ENCODE results near the gene RHOC.
"Not testable (repeated sequence)": the region's sequence is repeated elsewhere in the genome, so short reads cannot be mapped to it uniquely, and the experiment has no call there.

RHOC gene

DNA sequence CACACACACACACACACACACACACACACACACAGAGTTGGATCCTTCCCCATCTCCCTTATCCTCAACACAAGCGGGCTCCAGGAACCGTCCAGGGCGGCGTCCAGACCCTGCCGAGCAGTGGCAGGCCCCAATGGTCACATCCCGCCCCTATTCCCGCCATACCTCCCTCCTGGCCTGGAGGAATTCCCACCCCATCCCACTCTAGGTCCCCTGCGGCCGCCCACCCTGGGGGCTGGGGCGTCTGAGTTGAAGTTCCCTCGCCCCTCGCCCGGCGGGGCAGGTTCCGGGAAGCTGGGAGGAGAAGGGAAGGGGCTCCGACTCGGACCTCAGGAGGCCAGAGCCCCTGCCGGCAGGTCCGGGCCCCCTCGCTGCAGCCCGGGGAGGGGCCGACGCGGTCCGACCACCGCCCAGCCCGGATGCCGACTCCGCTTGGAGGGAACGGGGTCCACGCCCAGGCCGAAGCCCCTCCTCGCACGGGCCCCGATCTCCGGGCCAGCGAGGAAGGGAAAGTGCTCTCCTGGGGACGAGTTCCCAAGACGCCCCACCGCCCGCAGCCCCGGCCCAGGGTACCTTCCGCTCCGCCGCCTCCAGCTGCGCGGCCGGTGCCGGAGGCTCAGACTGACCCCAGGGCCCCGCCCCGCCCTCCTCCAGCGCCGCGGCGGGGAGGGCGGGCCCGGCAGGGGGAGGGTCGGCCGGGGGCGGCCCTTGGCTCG lies at the start of gene RHOC:
Gene RHOC, minus strand, starts transcription at position 623 of the 716 bp plus-strand sequence. CDS start 3,328 bp downstream, outside the sequence.
- no peak for DNase-seq (ENCODE audit: low read depth in 2 of 2)

DNA sequence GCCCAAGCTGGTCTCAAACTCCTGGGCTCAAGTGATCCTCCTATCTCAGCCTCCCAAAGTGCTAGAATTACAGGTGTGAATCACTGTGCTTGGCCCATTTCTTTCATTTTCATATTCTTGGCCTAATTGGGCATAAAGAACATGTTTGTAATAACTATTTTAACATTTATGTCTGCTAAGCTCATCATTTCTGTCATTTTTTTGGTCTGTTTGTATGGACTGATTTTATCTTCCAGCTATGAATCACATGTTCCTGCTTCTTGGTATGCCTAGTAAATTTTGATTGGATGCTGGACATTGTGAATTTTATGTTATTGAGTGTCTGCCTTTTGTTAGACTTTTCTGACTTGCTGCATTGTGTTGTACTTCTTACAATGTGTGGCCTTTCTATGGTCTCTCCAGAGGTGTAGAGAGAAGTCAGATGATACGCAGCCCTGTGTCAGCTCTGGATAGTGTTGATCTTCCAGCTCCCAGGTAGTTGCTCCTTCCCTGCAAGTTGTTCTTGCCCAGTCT lies 47.2 kb upstream of the RHOC start:
- DNase-seq (ENCODE audit: low read depth in 2 of 2) = no peak

DNA sequence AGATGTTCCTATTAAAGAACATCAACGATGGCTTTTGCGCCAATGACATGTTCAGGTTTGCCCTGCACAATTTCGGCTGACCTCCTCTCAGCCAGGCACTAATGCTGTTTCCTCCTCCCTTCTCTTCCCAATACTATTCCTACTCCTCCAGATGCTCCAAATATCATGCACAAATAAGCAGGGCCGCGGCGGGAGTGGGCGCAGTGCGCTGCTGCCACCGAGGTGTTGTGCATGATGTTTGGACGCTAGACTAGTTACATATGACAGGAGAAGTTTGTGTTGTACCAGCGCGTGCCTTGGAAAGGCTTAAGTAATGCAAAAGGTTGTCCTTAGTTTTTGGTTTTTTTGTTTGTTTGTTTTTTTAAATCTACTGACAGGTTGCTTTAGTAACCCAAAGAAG lies 41.5 kb upstream of the RHOC start:
- DNase-seq (ENCODE audit: low read depth in 2 of 2) = no peak

DNA sequence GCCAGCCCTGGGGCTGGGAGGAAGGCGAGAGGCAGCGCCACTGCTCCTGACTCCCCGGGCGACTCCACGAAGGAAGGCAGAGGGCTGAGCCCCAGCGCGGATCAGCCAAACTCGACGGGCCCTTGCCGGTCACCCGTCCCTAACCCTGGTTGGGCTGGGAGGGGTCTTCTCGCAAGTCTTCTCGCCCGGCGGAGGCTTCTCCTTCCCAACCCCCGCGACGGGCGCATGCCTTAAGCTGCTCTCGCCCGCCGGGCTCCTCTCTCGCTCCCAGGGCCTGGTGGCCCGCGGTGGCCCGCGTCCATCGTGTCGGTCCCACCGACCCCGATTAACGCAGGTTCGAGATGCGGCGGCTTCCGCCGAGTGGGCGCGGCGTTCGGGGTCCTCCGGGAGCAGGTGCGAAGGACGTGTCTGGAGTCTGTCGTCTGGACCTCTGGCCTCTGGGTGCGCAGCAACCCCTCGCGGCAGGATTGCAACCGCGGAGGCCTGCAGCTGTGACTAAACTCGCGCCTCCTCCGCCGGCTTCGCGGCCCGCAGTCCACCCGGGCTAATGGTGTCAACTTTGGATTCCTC lies 37.2 kb upstream of the RHOC start:
- DNase-seq (ENCODE audit: low read depth in 2 of 2) = no peak

DNA sequence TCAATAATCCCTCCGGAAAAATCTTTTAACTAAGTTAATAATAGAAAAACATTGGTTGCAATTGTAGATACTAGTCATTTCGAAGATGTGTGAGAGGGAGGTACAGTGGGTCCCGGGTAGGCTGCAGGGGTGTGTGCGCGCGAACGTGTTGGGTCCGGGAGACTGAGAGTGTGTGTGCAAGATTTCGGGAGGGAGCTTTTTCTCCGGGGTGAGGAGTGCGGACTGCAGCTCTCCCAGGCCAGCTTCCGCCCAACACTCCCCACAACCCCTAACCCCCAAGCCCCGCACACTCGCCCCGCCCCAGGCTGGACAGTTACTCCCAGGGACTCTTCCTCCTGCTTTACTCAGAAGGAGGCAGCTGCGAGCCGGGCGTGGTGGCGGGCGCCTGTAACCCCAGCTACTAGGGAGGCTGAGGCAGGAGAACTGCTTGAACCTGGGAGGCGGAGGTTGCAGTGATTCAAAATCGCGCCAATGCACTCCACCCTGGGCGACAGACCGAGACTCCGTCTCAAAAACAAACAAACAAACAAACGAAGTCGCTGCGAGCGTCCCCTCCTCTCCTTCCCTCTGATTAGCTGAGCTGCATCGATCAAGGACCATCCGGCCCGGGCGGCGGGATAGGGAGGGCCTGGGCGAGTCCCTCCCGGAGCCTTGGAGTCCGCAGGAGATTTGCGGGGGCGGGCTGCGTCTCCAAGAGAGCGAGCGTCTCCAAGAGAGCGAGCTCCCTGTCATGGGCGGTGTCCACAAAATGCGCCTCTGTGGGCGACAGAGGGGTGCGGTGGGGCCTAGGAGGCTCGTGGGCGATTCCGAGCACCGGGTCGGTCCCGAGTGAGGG lies 36.5 kb upstream of the RHOC start:
- no peak for DNase-seq (ENCODE audit: low read depth in 2 of 2)

DNA sequence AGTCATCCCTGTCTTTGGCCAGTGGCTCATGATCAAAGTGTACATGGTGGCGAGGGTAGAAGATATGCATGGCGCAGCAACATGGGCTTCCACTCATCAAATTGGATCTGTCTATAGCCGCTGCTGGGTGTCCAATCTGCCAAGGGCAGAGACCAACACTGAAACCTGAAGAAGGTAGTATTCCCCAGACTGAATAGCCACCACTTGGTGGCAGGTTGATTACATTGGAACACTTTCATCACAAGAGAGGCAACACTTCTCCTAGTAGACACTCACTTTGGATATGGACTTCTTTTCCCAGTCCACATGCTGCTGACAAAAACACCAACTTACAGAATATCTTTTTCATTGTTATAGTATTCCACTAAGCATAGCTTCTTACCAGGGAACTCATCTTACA lies 30.6 kb upstream of the RHOC start:
- DNase-seq (ENCODE audit: low read depth in 2 of 2) = no peak

DNA sequence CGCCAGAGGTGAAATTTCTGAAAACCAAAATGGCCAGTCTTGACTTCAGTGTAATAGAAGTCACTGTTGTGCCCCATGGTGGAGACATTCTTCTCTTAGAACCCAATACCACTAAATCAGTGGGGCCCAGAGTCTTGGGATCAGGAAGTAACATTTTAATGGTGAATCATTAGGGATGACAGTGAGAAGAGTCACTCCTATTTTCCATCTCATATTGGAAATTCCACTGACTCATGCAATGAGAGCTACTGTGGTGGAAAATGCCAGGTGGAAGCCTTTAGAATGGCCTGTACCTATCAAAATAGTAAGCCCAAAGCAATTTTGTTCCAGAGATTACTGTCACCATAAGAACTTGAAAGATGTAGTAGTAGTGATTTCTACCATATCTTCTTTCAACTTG lies 28.8 kb upstream of the RHOC start:
- DNase-seq (ENCODE audit: low read depth in 2 of 2) = no peak

DNA sequence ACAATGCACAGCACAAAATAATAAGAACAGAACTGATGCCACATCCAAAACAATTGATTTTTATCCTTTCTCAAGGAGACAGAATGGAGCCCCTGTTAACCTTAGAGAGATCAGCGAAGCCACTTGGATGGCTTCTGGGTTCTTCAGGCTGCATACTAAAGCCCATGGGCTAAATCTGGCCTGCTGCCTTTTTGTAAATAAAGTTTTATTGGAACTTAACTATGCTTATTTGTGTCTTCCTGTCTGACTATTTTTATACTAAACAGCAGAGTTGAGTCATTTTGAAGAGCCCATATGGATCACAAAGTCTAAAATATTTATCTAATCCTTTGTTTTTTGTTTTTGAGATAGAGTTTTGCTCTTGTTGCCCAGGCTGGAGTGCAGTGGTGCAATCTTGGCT lies 24.5 kb upstream of the RHOC start:
- no peak for DNase-seq (ENCODE audit: low read depth in 2 of 2)

DNA sequence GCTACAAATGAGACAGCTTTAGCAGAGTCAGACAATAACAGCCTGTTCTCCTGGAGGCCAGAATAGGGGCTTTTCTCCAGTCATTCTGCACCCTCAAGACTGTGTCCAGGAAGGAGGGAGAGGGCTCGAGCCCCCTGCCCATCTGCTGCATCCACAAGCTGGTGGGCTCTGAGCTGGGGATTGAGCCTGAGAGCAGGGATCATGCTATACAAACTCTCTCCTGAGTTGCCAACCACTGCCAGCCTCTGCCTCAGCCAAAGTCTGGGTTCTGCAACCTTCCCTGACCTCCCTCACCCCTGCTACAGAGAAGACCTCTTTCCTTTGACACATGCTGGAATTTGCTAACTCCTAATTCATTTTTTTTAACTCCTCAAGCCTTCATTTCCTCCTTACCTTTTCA lies 23.0 kb upstream of the RHOC start:
- no peak for DNase-seq (ENCODE audit: low read depth in 2 of 2)

DNA sequence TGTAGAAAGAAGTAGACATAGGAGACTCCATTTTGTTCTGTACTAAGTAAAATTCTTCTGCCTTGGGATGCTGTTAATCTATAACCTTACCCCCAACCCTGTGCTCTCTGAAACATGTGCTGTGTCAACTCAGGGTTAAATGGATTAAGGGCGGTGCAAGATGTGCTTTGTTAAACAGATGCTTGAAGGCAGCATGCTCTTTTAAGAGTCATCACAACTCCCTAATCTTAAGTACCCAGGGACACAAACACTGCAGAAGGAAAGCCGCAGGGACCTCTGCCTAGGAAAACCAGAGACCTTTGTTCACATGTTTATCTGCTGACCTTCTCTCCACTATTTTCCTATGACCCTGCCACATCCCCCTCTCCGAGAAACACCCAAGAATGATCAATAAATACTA lies 22.1 kb upstream of the RHOC start:
- not testable (repeated sequence) for DNase-seq (ENCODE audit: low read depth in 2 of 2)

DNA sequence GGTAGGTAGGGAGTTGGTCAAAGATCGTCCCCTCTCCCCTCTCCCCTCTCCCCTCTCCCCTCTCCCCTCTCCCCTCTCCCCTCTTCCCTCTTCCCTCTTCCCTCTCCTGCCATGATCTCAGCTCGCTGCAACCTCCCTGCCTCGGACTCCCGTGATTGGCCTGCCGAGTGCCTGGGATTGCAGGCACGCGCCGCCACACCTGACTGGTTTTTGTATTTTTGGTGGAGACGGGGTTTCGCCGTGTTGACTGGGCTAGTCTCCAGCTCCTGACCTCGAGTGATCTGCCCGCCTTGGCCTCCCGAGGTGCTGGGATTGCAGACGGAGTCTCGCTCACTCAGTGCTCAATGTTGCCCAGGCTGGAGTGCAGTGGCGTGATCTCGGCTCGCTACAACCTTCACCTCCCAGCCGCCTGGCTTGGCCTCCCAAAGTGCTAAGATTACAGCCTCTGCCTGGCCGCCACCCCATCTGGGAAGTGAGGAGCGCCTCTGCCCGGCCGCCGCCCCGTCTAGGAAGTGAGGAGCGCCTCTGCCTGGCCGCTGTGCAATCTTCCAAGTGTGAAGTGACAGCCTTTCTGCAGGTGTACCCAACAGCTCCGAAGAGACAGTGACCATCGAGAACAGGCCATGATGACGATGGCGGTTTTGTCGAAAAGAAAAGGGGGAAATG lies 21.5 kb upstream of the RHOC start:
- not testable (repeated sequence) for DNase-seq (ENCODE audit: low read depth in 2 of 2)

DNA sequence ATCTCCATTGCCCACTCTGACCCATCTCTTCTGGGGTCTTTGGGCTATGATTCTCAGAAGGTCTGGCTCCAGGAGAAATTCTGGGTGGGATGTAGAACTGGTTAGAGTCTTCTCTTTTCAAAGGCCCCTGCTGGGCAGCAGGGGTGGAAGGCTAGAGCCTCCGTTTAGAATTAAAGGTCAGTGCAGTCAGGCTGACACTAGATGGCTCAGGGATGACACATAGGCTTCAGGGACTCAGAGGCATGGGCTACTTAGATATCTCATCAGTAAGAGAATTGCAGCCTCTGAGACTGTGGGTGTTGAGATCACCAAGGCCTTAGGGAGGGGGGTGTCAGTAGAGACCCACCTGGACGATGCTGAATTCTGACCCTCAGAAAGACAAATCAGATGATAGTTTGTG lies 20.8 kb upstream of the RHOC start:
- DNase-seq (ENCODE audit: low read depth in 2 of 2) = no peak

DNA sequence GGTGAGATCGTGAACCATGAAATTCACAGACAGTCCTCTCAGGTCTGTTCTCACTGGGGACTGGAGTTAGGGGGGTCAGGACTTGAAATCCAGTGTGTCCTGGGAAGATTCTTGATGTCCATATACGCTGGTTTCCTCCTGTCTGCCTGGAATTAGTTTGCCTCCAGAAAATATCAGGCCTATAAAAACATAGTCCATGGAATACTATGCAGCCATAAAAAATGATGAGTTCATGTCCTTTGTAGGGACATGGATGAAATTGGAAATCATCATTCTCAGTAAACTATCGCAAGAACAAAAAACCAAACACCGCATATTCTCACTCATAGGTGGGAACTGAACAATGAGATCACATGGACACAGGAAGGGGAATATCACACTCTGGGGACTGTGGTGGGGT lies 17.3 kb upstream of the RHOC start:
- DNase-seq (ENCODE audit: low read depth in 2 of 2) = not testable (repeated sequence)

DNA sequence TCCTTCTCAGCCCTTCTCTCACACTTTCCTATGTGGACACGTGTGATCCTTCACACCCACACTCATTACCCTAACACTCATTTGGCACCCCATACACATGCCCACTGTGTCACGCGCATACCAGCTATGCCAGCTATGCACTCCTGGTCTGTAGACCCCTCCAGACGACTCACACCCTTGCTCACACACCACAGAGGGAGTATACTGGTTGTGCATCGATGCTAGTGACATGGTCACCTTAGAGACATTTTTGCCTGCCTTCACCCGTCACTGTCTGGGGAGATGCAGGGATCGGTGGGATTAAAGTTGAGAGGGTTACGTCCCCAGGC lies 16.5 kb upstream of the RHOC start:
- DNase-seq (ENCODE audit: low read depth in 2 of 2) = no peak

DNA sequence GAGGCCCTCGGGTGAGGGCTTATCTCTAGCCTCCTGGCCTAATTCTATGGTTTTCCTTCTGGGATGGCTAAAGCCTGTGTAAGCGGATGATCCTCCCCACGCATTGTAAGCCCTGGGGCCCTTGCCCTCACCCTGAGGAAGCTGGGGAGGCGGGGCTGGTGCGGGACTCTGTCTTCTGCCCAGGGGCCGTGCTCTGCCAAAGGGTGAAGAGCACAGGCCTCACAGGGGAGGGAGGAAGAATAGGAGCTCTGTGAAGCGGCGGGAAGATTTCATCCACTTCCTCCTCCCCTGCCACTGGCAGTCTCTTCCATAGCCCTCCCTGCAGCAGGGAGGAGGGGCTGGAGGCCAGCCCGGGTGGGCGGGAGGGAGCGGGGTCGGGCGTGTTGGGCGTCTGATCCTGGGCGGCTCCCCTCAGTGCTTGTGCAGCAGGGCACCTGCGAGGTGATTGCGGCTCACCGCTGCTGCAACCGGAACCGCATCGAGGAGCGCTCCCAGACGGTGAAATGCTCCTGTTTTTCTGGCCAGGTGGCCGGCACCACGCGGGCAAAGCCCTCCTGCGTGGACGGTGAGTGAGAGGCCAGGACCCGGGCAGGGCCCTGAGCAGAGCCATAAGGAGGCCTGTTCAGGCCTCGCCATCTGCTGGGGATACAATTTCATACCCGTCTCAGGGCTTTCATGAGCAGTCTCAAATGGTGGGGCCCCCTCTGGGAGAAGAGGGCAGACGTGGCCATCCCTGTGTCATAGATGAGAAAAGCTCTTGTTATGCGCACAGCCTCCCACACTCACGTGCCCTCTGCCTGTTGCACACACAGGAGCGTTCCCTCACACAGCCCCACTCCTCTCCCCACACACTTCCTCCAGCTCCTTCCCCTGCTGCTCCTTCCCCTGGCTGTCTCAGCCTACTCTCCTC lies 15.9 kb upstream of the RHOC start:
- DNase-seq (ENCODE audit: low read depth in 2 of 2) = no peak

DNA sequence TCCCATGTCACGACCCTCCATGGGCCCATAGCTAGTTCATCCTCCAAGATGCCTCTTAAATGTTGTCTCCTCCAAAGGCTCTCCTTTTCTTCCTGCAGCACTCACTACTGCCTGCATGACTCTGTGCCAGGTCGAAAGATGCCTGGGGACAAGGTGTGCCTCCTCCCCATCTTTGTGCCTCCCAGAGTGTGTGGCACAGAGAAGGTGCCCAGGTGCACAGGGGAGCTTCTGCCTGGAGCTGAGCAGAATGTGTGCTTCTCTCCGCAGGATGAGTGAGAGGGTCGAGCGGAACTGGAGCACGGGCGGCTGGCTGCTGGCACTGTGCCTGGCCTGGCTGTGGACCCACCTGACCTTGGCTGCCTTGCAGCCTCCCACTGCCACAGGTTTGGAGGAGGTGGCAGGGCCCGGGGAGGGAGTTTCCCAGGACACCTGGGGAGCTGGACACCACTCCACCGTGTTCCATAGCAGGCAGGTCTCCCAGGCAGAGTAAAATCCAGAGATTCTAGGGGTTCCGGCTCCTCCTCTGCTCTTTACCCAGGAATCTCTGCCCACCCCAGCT lies 15.1 kb upstream of the RHOC start:
- no peak for DNase-seq (ENCODE audit: low read depth in 2 of 2)

DNA sequence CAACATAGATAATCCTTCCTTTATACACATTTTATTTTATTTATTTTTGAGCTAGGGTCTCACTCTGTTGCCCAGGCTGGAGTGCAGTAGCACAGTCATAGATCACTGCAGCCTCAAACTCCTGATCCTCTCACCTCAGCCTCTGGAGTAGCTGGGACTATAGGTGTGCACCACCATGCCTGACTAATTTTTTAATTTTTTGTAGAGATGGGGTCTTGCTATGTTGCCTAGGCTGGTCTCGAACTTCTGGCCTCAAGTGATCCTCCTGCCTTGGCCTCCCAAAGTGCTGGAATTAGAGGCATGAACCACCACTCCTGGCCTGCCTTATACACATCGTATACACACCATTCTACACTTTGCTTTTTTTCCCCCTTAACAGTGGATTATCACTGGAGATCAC lies 14.4 kb upstream of the RHOC start:
- DNase-seq (ENCODE audit: low read depth in 2 of 2) = not testable (repeated sequence)

DNA sequence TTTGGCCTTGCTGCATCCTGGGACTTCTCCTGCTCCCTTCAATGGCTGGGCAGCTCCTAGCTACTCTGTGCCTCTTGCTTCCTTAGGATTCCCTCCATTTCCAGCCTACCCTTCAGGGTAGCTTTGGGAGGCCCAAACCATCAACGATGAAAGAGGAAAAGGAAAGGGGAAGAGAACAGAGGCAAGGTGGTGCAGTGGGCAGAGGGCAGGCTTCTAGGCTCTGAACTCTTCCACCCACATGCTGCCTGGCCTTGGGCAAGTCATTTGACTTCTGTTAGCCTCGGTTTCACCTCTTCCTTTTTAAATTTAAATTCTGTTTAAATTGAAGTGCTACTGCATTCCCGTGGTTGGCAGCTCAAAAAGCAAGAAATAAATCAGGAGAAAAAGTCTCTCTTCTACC lies 13.9 kb upstream of the RHOC start:
- no peak for DNase-seq (ENCODE audit: low read depth in 2 of 2)

DNA sequence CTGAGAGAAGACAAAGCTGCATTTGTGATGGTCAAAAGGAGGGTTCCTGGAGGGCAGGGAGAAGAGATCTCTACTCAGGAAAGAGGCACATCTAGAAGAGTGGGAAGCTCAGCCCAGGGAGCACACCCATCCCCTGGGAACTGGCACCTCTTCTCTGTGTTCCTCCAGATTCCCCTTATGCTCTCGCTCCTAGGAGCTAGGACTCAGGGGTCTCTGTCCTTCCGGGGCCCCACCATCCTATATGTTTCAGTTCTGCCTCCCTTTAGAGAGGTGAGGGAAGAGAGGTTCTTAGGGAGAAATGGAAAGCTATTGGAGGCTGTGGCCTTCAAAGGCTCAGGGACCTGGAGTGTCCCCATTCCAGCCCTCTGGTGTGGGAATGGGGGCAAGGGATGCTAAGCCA lies 12.8 kb upstream of the RHOC start:
- no peak for DNase-seq (ENCODE audit: low read depth in 2 of 2)

DNA sequence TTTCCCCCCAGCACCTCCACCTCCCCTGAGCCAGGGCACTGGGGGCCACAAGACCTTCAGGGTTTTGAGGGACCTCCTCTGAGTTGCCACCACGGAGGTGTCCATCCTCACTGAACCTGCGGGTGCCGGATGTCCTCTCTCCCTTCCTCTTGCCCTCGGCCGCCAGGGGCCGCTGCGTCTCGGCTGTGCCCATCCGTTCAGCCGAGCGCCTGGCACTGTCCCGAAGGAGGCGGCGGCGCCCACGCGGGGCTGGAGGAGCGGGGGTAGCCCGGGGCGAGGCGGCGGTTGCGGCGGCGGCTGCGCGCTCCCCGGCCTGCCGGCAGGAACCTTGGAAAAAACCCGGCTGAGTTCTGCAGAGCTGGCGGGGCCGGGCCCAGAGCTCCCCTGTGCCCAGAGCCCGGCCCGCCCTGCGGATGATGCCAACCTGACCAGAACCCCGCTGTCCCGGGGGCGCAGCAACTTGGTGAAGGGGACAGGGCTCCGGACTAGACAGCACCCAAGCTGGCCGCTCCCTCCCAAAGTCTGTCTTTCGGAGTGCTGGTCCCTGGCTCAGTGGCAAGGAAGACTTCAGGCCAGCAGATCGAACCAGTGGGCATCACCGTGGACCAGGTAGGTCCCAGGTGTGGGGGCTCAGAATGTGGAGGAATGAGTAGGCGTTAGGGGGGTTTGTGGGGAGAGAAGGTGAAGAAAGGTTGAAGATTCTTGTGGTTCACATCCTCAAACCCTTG lies 11.9 kb upstream of the RHOC start:
- DNase-seq (ENCODE audit: low read depth in 2 of 2) = peak; percentile 52 to 76

Data from stimulated activated CD4-positive, alpha-beta T cell treated with anti-CD3 and anti-CD28 coated beads, Interleukin-12 subunit alpha, Interleukin-12 subunit beta, amount 100 ng/mL, for 24 hours (primary cell).